Activated CD8-positive, alpha-beta T cell treated with anti-CD3 and anti-CD28 coated beads for 36 hours (primary cell): ENCODE results near the gene BIK. TPM values are rescaled to one million over a fixed set of nuclear protein-coding genes. Genes with fewer than 3 reads are reported as not detected.

Source experiments
- ATAC-seq: fragments of 200-7000 bp; cut with Tn5 transposase; one replicate; pipeline ENCODE4 v1.10.0; 2021; ENCODE audit warnings: mild to moderate bottlenecking, moderate library complexity
- CTCF ChIA-PET: fragments of 350-600 bp; sonication (Branson Sonifier 250); formaldehyde crosslinking; loops from one replicate; lab custom pipeline; 2021; ENCODE audit warnings: antibody characterized with exemption; lab: Charles Lee
- POLR2A ChIA-PET: fragments of 350-600 bp; sonication (Branson Sonifier 250); formaldehyde crosslinking; loops from one replicate; lab custom pipeline; 2021; ENCODE audit warnings: antibody characterized with exemption; lab: Charles Lee
- DNase-seq: peaks from one replicate; pipeline ENCODE4 v3.0.0-alpha.2; 2020
- H3K27ac Mint-ChIP-seq: one replicate; pipeline ENCODE4 v1.8.0; 2021; ENCODE audit warnings: mild to moderate bottlenecking, mixed read lengths
- H3K27me3 Mint-ChIP-seq: one replicate; pipeline ENCODE4 v1.8.0; 2021; ENCODE audit warnings: mixed read lengths
- H3K36me3 Mint-ChIP-seq: one replicate; pipeline ENCODE4 v1.8.0; 2021; ENCODE audit warnings: low read depth, mixed read lengths
- H3K4me1 Mint-ChIP-seq: one replicate; pipeline ENCODE4 v1.8.0; 2021; ENCODE audit warnings: low read depth, mixed read lengths
- H3K4me3 Mint-ChIP-seq: one replicate; pipeline ENCODE4 v1.8.0; 2021; ENCODE audit warnings: mild to moderate bottlenecking, moderate library complexity, mixed read lengths
- H3K9me3 Mint-ChIP-seq: one replicate; pipeline ENCODE4 v1.8.0; 2021; ENCODE audit warnings: mixed read lengths
- CTCF ChIP-seq: fragments of 200-600 bp; IDR thresholded peaks from one replicate; pipeline ENCODE4 v1.8.0; 2022; ENCODE audit warnings: antibody characterized with exemption, mild to moderate bottlenecking
- intact Hi-C: fragments of 100-400 bp; cut with micrococcal nuclease; formaldehyde crosslinking; loops from one replicate; pipeline ENCODE4 v1.10.0; 2022
- total RNA-seq, 2 experiments: library from RNA; stranded (reverse); gene quantifications; one replicate each; pipeline ENCODE4 v1.2.3, GENCODE V29; 2021

BIK gene
- total RNA-seq, 2 experiments from 2014 or later, result 2.5 to 3.3 TPM

- no peaks in the 10 kb centered on the region for H3K27me3 Mint-ChIP-seq
- H3K36me3 Mint-ChIP-seq, result peaks cover 7% of the 10 kb centered on the region
- DNase-seq (no peak), ATAC-seq (no peak)
- H3K4me1 Mint-ChIP-seq, result peaks cover 17% of the 10 kb centered on the region
- no peak for TF ChIP-seq CTCF
- intact Hi-C loops, result no loop called here
- H3K9me3 Mint-ChIP-seq, result no peaks in the 10 kb centered on the region
- peak overlapping the region; percentile 11 for H3K27ac Mint-ChIP-seq
- no peak overlapping the region for H3K4me3 Mint-ChIP-seq
- ChIA-PET POLR2A (no interaction called here), CTCF (no interaction called here)
These were observed 16.8 kb downstream of the BIK start for GRCh38 chr22:43127166-43127908.

GRCh38 chr22:43128116-43128515, 17.6 kb downstream of the BIK start:
- Mint-ChIP-seq H3K27ac (no peak overlapping the region), H3K36me3 (peaks cover 10% of the 10 kb centered on the region), H3K27me3 (no peaks in the 10 kb centered on the region), H3K4me3 (no peak overlapping the region), H3K4me1 (peaks cover 17% of the 10 kb centered on the region), H3K9me3 (no peaks in the 10 kb centered on the region)
- DNase-seq, result no peak
- intact Hi-C loops, result no loop called here
- ChIA-PET POLR2A (no interaction called here), CTCF (no interaction called here)
- TF ChIP-seq CTCF, result no peak
- ATAC-seq, result no peak

- ATAC-seq, result no peak
- H3K27ac Mint-ChIP-seq, result no peak overlapping the region
- H3K4me3 Mint-ChIP-seq, result no peak overlapping the region
These were observed 18.4 kb downstream of the BIK start for GRCh38 chr22:43128928-43129424.

GRCh38 chr22:43129426-43130425, 19.2 kb downstream of the BIK start:
- peaks cover 17% of the 10 kb centered on the region for H3K4me1 Mint-ChIP-seq
- no peak for DNase-seq
- H3K27me3 Mint-ChIP-seq, result no peaks in the 10 kb centered on the region
- no peak for TF ChIP-seq CTCF
- ChIA-PET CTCF (interaction anchor here (0.7 kb wide), 1 partner anchor 9 kb away, joined by 3 read pairs; no protein-coding TSS in a partner anchor), POLR2A (interaction anchor here (1.1 kb wide), 1 partner anchor 165 kb away, joined by 3 read pairs; no protein-coding TSS in a partner anchor)
- no peak overlapping the region for H3K4me3 Mint-ChIP-seq
- H3K9me3 Mint-ChIP-seq, result no peaks in the 10 kb centered on the region
- intact Hi-C loops, result no loop called here
- ATAC-seq, result no peak
- no peak overlapping the region for H3K27ac Mint-ChIP-seq
- H3K36me3 Mint-ChIP-seq, result peaks cover 22% of the 10 kb centered on the region

More at GRCh38 chr22:43128928-43129424, 18.4 kb downstream of the BIK start:
- H3K4me1 Mint-ChIP-seq, result peaks cover 17% of the 10 kb centered on the region
- ChIA-PET CTCF (no interaction called here), POLR2A (no interaction called here)
- intact Hi-C loops, result no loop called here
- H3K27me3 Mint-ChIP-seq, result no peaks in the 10 kb centered on the region
- no peak for TF ChIP-seq CTCF
- H3K36me3 Mint-ChIP-seq, result peaks cover 17% of the 10 kb centered on the region
- no peaks in the 10 kb centered on the region for H3K9me3 Mint-ChIP-seq
- DNase-seq, result peak; percentile 14
